Regular cardiac myocyte (primary cell): Measurements from ENCODE around the gene PRND. TPM values are rescaled to one million over a fixed set of nuclear protein-coding genes. Genes with fewer than 3 reads are reported as not detected.

Experiments
- total RNA-seq: library from RNA; depleted of rRNA; stranded (reverse); fragments of >200 nt; gene quantifications from 2 replicates; pipeline ENCODE4 v1.2.3, GENCODE V29; 2014

The PRND gene
- not detected in 2 replicates for total RNA-seq

GRCh38 chr20:4721719-4722118 is at the start of gene PRND:
PRND (plus strand) TSS chr20:4721909; CDS start chr20:4724552, 2,643 bp downstream.

Other genes with a start within 250 kb of the PRND start
- gene PRNP, start 35.5 kb upstream of the PRND start, total RNA-seq: 165 and 322 TPM in 2 replicates
- 1.9 and 6.2 TPM in 2 replicates for gene RASSF2, start 101.7 kb downstream of the PRND start, total RNA-seq